Measurements from ENCODE around the gene TGFBR1. TPM values are rescaled to one million over a fixed set of nuclear protein-coding genes. Genes with fewer than 3 reads are reported as not detected.

TGFBR1 gene
- total RNA-seq, 2 experiments from 2014 or later, result 57.4 to 58.5 TPM

Other genes starting within 250 kb of the TGFBR1 start
- under 1 TPM; 0.30 to 0.33 TPM for gene COL15A1, start 161.2 kb upstream of the TGFBR1 start, total RNA-seq
- gene ALG2, start 116.8 kb downstream of the TGFBR1 start, total RNA-seq, result 10 to 100 TPM; 30.0 to 31.9 TPM
- 100 to 1,000 TPM; 148 to 165 TPM for gene SEC61B, start 117.2 kb downstream of the TGFBR1 start, total RNA-seq

Measured in activated CD4-positive, alpha-beta memory T cell treated with anti-CD3 and anti-CD28 coated beads, Interleukin-2, amount 10 ng/mL, durations not matched to agents 7 days and 5 days (primary cell).